ENCODE data around the gene TTYH2.
A peak's percentile ranks its signal among the peaks of the same experiment; 100 is the strongest.

TTYH2 gene

GRCh38 chr17:74296548-74296936 is 83.2 kb downstream of the TTYH2 start:
- peak; percentile 51 for DNase-seq

GRCh38 chr17:74297941-74298340 is 84.6 kb downstream of the TTYH2 start:
- no peak for DNase-seq

GRCh38 chr17:74298778-74299177 is 85.4 kb downstream of the TTYH2 start:
- DNase-seq, result no peak

GRCh38 chr17:74299226-74300009 is 86.0 kb downstream of the TTYH2 start:
- no peak for DNase-seq

GRCh38 chr17:74303305-74303704 is 89.9 kb downstream of the TTYH2 start:
- peak; percentile 68 for DNase-seq

- no peak for DNase-seq
Observed at GRCh38 chr17:74304184-74304583, 90.8 kb downstream of the TTYH2 start.

- peak; percentile 75 for DNase-seq
Observed at GRCh38 chr17:74305865-74306654, 92.7 kb downstream of the TTYH2 start.

- no peak for DNase-seq
Observed at GRCh38 chr17:74307984-74308773, 94.8 kb downstream of the TTYH2 start.

GRCh38 chr17:74309902-74310301 is 96.5 kb downstream of the TTYH2 start:
- DNase-seq, result no peak
